Panc1 (cell line): ENCODE measurements around the gene S1PR5.

ENCODE experiments used
- CTCF ChIP-seq: fragments of 450-650 bp; IDR thresholded peaks from 2 replicates; pipeline ENCODE4 v1.5.1; 2017; ENCODE audit warnings: mild to moderate bottlenecking
- REST ChIP-seq, 2 experiments: IDR thresholded peaks; 2 replicates each; pipeline ENCODE4 v1.6.1; 2011 to 2012; ENCODE audit warnings: low read depth in 2 of 2, control low read depth in 1 of 2, low read length in 1 of 2, mild to moderate bottlenecking in 1 of 2, moderate library complexity in 1 of 2; ENCODE audit not compliant: insufficient read depth in 1 of 2

GRCh38 chr19:10560154-10560553 is 42.9 kb upstream of the S1PR5 start:
- TF ChIP-seq CTCF (no peak), REST (IDR thresholded peaks at IDR 0.05; ENCODE audit: insufficient read depth in 1 of 2, low read depth in 2 of 2, low read length in 1 of 2) (no peak)
